NCI-H1436 treated with DMSO at 0.1 percent for 48 hours (cell line): ENCODE measurements around the gene PCDHGA12.

Experiments
- DNase-seq: peaks from one replicate; lab custom pipeline; 2025; lab: John Stamatoyannopoulos, UW

PCDHGA12 gene

GRCh38 chr5:141439411-141440141 lies 9.3 kb downstream of the PCDHGA12 start:
- no peak for DNase-seq

GRCh38 chr5:141440341-141440740 lies 10.0 kb downstream of the PCDHGA12 start:
- no peak for DNase-seq

GRCh38 chr5:141441571-141442170 lies 11.4 kb downstream of the PCDHGA12 start:
- DNase-seq = no peak

GRCh38 chr5:141465351-141465750 lies 35.0 kb downstream of the PCDHGA12 start:
- no peak for DNase-seq

- peak; percentile 38 for DNase-seq
Observed at GRCh38 chr5:141475625-141476131, 45.4 kb downstream of the PCDHGA12 start, which contains the start of gene PCDHGC3. Gene PCDHGC3, plus strand, starts transcription at chr5:141475966. Its CDS starts 151 bp downstream, at chr5:141476117.

GRCh38 chr5:141476132-141476911 lies 46.0 kb downstream of the PCDHGA12 start:
- DNase-seq = no peak

- no peak for DNase-seq
Observed at GRCh38 chr5:141477044-141477575, 46.8 kb downstream of the PCDHGA12 start.

GRCh38 chr5:141477815-141478214 lies 47.5 kb downstream of the PCDHGA12 start:
- DNase-seq = no peak

GRCh38 chr5:141478321-141478945 lies 48.1 kb downstream of the PCDHGA12 start:
- DNase-seq = no peak

- no peak for DNase-seq
Observed at GRCh38 chr5:141479776-141480175, 49.5 kb downstream of the PCDHGA12 start.
